Activated naive CD4-positive, alpha-beta T cell treated with Interleukin-2 at 50 U/mL for 16 hours (primary cell): Measurements from ENCODE around the gene HS6ST3.
"Not testable (repeated sequence)": the region's sequence is repeated elsewhere in the genome, so short reads cannot be mapped to it uniquely, and the experiment has no call there.

Experiments used
- DNase-seq: peaks from one replicate; pipeline ENCODE4 v3.0.0-alpha.2; 2020

HS6ST3 gene

DNA sequence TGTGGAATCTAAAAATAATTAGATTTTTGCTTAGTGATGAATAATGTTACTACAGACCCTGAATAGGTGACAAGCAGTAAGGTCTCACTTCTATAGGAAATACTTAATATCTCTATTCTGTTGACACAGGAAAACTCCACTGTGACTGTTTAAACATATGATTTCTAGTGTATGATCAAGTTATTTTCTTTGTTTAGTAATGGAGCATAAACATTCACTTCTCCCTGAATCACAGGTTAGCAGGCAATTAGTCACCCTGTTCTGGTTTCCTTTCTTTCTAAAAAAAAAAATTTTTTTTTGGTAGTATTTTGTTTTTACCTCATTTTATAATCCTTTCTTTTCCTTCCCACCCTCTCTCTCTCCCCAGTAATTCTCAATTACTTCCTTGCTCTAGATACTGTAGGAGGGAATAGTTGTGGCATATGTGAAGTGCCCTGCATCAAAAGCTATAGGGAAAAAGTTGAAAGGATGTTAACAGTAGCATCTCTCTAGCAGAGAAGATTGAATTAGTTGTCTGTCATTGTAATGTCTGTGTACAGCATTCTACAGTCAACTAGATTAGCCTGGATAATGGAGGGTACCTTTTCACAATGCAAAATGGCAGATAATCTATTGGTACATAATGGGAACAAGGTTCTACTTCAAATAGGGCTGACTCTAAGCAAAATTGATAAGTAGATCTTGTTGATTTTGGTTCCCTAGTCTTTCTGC lies 3.5 kb downstream of the HS6ST3 start:
- no peak for DNase-seq

DNA sequence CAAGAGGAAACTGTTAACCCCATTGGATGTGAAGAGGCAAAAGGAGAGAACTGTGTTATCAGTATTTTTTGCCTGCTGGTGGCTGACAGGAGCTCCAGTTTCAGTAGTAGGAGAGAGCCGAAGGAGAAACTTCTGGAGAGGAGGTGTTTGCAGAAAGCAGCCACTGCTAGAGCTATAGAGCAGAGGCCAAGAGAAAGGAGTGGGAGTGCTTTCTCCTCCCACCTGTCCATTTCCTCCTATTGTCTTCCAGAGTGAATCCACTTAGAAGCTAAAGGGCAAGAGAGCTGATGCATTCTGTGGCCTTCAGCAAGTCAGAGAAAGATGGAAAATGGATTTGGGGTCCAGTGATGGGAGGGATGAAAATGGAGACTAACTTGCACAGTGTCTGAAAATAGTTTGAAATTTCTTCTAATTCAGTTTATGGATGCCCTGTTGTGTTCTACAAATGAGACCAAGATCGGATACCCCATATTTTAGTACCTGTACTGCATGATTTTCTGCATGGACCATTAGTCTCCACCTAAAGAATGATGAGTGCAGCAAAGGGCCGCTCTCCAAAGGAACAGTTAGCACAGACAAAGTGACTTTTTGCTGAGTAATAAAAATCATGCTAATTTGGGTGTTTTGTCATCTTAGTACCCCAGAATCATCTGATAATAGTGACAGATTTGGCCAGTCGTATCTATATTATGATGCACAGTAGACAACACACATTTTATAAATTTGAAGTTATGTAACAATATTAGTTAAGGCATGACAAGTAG lies 10.7 kb downstream of the HS6ST3 start:
- no peak for DNase-seq

DNA sequence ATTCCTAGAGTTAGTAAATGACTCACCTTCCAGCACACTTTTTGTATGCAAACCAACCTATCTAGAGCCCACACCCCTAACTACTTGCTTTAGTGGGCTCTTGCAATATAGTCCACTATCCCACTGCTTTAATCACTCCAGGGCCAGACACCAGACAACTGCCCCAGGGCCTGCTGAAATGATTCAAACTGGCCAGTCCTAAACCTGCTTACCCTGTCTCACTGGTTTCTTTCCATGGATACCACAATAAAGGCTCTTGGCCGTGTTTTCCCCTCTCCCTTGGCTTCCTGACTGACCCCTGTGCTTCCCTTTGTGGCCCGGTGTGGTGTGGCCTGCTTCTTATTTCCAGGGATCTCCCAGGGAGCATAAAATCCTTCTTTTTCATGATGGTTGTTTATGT lies 14.6 kb downstream of the HS6ST3 start:
- DNase-seq = no peak

DNA sequence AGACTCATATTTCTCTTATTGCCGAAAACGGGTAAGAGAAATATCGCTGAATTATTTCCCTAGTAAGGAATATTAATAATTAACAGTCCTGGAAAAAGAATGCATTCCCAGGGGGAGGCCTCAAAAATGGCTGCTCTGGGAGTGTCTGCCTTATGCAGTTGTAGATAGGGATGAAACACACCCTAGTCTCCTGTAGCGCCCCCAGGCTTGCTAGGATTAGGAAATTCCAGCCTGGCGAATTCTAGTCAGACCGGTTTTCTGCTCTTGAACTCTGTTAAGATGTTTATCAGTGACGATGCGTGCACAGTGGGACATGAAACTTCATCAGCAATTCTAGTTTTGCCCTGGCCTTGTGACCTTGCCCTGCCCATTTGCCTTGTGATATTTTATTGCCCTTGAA lies 18.2 kb downstream of the HS6ST3 start:
- DNase-seq = not testable (repeated sequence)

DNA sequence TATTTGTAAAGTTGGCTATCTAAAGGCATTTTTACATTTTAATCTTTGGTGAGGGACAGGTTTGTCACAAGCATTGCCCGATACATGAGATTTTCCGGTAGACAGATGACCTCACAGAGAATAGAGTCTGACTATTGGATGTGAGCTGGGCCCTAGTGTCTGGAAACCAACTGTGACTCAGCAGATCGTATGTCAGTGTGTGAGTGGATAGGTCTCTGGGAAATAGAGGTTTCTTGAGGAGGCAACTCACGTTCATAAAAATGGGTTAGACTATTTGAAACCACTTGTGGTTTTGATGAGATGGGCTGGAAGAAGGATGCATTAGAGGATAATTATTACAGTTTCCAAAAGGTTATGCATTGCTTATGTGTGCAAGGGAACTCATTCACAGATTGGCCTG lies 19.2 kb downstream of the HS6ST3 start:
- no peak for DNase-seq

DNA sequence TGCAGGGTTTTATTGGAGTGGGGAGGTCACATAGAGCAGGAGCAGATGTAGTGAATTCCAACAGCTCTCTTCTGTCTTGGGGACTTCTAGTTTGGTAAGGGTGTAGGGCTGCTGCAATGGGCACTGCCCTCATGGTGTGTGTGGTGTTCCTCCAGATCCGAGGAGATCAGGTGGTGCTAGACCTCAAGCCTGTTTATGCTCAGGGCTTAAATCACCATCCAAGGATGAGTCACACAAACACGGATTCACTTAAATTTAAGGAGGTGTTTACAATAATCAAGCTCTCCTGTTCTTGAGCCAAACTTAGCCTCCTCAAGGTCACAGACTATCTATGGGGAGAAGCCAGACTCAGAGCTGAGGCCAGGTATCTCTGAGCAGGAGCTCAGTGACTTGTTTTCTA lies 23.0 kb downstream of the HS6ST3 start:
- no peak for DNase-seq

DNA sequence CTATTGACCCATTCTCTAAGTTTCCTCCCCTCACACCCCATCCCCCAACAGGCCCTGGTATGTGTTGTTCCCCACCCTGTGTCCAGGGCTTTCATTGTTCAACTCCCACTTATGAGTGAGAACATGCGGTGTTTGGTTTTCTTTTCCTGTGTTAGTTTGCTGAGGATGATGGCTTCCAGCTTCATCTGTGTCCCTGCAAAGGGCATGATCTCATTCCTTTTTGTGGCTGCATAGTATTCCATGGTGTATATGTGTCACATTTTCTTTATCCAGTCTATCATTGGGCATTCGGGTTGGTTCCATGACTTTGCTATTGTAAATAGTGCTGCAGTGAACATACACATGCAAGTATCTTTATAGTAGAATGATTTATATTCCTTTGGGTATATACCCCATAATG lies 25.5 kb downstream of the HS6ST3 start:
- not testable (repeated sequence) for DNase-seq

DNA sequence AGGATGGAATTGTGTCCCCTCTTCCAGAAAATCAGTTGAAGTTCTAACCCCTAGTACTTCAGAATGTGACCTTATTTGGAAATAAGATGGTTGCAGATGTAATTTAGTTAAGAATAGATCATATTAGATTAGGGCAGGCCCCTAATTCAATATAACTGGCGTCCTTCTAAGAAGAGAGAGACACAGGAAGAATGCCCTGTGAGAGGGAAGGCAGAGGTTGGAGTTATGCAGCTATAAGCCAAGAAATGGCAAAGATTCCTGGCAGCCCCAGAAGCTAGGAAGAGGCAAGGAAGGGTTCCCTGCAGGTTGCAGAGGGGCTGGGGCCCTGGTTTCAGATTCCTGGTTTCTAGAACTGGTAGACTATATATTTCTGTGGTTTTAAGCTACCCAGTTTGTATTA lies 30.0 kb downstream of the HS6ST3 start:
- DNase-seq = no peak

DNA sequence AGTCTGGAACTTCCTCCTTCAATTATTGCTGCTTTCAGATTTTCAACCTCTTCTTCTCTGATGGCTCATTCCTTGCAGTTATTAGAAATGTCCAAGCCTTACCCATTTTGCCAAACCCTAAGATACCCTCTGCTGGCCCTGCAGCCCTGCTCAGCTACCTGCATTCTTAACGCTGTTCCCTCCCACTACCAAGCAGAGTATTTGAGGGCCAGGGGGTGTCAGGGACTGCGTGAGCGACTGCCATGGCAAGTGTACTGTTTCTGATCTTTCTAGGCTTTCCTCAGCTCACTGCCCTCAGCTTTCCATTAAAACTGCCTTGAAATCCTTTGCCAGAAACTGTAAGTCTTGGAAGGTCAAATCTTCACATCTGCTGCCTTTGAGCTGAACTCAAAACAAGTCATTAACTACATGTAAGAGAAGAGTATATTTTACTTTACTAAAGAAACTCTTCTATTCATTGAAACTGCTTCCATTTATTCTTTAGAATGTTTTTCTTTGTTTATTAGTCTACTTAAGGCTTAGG lies 41.0 kb downstream of the HS6ST3 start:
- DNase-seq = no peak

DNA sequence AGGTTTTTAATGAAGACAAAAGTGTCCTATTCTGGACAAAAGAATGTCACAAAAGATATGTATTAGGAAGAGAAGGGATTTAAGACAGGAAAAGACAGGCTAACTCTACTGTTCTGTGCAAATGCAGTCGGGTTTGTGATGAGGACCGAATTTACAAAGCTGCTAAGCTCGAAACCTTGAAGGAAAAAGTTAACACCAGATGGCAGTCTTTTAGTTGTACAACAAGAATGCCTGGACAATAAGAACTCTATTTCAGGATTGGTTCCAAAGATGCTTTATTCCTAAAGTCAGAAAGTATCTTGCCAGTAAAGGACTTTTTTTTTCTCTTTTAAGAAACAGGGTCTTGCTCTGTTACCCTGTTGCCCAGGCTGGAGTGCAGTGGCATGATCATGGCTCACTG lies 51.1 kb downstream of the HS6ST3 start:
- no peak for DNase-seq

DNA sequence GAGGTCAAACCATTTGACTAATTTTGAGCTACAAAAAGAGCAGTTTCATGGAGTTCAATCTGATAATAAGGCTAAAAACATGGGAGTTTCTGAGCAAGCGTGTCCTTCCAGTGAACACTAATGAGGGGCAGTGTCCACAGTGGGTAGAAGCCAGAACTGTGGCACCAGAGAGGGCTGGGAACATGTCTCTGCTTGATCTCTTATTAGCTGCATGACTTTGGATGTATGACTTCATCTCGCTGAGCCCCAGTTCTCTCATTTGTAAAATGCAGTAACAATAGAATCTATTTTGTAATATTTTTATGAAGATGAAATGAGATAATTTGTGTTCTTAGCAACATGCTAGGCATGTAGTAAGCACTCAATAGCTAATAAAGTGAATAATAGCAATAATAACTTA lies 69.8 kb downstream of the HS6ST3 start:
- no peak for DNase-seq

DNA sequence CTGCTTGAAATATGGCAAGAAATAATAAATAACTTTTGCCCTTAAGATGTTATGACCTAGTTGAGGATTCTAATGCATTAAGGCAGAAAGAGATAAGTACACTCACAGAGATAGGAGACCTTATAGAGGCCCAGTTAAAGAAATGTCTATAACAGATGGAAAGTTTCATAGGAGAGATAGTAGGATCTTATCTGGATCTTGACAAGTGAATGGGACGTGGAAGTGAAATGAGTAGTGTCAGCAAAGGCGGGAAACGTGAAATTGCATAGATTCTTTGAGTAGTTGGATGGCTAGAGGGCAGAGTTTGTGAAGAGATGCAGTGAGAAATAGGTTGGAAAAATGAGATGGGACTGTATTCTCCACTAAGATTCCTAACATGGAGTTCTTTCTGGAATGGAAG lies 71.2 kb downstream of the HS6ST3 start:
- DNase-seq = no peak

DNA sequence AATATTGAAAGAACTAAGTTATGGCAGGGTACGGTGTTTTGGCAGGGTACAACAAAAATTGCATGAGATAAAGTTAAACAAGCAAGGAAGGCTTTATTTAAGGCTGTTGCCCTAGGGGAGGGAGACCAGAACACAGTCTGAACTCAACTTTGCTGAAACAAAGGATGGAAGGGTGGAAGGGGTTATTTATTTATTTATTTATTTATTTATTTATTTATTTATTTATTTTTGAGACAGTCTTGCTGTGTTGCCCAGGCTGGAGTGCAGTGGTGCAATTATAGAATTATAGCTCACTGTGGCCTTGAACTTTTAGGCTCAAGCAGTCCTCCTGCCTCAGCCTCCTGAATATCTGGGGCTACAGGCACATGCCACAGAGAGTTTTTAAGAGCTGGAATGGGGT lies 75.9 kb downstream of the HS6ST3 start:
- no peak for DNase-seq

DNA sequence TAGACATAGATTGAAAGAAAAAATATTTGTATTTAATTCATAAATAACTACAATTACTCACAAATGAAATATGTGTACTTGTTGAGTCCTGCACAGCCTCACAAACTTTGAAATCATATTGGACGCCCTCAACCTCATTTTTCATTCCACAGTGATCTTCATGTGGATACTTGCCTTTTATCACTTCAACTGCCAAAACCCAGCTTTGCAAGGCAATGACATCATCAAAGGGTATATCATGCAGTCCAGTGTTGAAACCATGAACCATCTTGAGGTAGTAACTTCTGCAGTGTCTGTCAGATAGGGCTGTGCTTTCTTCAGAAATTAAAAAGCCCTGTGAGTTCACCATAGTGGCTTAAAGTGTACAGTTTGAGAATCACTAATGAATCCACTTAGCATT lies 82.2 kb downstream of the HS6ST3 start:
- no peak for DNase-seq

DNA sequence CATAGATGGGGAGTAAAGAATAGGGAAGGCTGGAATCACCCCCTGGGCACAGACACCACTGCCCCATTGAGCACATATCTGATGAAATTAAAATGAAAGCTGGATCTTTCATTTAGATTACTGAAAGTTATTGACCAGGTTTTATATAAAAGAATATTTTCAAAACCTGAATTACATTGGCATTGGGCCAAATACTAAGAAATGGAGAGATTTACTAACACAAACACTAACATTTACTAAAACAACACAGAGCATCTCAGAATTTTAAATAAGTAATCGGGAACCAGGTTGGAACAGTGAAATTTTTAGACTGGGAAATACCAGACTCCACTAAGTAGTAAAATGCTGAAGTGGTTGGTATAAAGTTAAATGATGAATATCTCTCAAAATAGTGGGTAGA lies 88.9 kb downstream of the HS6ST3 start:
- no peak for DNase-seq

DNA sequence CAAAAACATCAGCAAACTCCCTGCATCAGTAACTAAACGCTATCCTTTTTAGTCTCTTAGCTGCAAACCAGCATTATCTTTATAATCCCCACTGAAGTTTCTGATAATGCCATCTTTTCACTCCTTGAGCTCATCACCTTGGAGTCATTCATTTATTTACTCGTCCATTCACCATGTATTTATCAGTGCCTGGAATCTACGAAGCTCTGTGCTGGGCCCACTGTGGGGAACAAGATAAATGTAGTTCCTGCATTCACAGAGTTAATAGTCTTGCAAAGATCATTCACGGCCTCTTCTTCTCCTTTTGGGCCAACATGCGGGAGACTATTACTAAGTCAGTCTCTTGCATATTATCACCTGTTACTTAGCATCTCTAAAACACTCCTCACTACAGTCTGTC lies 89.4 kb downstream of the HS6ST3 start:
- no peak for DNase-seq

DNA sequence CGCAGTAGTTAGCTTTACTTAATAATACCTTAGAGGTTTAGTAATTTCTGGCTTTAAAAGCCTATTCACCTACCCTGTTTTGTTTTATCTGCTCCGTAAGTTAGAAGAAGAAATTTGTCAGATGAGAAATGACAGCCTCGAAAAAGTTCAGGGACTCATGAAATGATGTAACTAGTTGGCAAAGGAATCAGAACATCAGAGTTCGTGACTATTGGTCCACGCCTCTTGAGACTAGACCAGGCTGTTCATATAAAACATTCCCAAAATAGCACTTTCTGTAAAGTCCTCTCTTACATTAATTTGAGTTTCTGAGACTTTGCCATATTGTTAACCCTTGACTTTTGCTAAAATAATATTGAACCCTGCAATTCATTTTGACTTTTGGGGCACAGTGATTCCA lies 92.0 kb downstream of the HS6ST3 start:
- no peak for DNase-seq

DNA sequence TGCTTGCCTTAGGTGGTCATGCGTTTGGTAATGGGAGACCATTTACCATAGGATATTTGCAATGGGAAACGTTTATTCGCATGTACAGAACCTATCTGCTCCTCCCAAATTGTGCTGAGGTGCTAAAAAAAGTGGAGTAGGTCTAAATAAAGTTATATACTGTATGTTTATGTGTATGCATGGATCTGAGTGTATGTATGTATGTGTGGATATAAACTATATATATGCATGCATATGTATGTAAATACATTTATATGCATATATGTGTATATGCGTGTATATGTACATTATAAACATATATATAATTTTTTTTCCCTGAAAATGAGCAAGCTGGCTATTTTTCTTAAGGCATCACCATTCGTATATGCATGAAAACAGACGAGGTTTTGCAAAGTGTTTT lies 95.9 kb downstream of the HS6ST3 start:
- DNase-seq = no peak

DNA sequence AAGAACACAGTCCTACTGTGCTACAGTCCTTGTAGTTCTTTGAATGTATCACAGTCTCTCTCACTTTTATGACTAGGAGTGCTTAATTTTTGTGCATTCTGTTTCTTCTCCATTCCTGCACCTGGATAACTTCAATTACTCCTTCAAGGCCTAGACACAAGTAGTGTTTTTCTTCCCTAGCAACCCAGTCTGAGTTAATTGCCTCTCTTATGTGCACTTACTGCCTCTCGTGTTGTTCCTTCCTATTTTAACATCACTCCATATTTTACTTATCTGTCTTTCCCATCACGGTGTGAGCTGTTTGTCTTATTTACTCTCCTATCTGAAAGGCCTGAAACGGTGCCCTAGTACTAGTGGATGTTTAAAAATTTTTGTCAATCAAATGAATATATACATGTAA lies 101.5 kb downstream of the HS6ST3 start:
- DNase-seq = no peak

DNA sequence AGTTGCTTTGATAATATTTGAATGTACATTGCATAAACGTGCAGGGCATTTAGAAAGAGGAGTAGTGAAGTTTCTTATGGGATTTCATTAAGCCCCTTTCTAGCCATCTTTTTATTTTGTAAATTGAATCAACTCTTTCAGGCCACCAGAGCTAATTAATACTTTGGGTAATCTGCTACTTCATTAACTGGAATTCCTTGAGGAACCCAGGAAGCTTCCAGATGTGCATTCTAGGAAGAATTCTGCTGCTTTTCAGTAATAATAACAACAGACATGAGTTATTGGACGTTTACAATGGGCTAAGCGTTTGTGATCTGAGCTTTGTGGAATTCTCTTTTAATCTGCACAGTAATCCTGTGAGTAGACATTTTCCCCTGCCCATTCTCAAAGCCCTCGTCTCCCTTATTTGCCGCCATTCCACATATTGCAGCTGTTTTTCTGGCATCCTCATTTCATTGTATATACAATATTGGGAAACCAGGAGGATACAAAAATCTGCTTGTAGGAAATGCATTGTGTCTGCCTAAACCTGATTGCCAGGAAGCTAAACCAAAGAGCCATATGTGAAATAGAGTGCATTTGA lies 103.9 kb downstream of the HS6ST3 start:
- no peak for DNase-seq

DNA sequence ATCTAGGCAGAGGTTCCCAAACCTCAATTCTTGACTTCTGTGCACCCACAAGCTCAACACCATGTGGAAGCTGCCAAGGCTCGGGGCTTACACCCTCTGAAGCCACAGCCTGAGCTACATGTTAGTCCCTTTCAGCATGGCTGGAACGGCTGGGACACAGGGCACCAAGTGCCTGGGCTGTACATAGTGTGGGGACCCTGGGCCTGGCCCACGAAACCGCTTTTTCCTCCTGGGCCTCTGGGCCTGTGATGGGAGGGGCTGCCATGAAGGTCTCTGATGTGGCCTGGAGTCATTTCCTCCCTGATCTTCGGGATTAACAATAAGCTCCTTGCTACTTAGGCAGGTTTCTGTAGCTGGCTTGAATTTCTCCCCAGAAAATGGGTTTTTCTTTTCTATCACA lies 108.1 kb downstream of the HS6ST3 start:
- DNase-seq = no peak

DNA sequence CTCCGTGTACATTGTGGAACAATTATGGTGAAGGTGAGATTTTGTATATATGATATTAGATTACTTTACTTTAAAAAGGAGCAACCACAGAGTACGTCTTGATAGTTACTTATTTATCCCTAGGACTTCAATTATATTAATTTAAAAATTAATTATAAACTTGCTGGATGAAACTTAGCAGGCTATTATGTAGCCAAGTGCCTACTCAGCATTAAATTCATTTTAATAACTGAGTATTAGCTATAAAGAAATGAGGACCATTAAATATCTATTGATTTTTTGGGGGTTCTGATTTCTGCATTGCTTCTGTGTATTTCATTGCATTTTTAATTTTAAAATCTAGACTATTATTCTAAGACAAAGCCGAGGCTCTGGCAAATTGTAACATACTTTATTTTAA lies 109.4 kb downstream of the HS6ST3 start:
- no peak for DNase-seq

DNA sequence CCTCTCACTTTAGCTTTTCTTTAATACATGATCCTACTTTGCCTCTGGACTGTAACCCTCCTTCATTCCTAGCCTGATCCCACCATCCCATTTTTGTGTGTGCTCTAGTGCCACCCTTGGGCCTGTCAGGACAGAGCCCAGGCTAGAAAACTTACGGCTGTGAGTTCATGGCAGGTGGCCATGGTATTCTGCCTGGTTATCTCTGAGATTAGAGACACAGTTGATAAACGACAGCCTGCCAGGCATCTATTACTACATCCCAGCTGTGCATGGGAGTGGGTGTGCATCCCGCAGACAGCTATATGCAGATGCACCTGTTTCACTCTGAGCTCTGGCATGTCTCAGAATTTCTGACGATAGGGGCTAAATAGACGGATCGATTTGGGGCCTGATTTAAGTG lies 110.9 kb downstream of the HS6ST3 start:
- no peak for DNase-seq

DNA sequence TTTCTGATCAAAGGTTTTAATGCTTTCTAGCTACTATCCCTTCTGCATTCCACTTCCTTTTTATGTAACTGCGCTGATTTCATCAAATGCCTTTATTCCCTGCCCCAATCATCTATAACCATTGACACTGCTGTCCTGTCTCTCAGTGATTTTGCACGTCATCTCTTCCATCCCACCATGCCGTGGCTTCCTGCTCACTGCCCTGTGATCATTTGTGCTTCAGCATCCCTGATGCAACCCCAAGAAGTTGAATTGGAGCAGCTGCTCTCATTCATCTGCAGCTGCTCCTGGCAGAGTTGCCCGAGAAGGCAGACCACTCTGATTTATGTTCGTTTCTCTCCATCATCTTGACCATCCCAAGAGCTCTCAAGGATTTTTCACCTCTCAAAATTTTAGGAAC lies 112.4 kb downstream of the HS6ST3 start:
- DNase-seq = no peak
